Left kidney (tissue), 1 donor: Measurements from ENCODE around the gene THTPA. TPM values are rescaled to one million over a fixed set of nuclear protein-coding genes. Genes with fewer than 3 reads are reported as not detected.

Source experiments
- polyA plus RNA-seq: library from polyadenylated mRNA; unstranded; fragments of 120-200 nt; gene quantifications from one replicate; pipeline ENCODE4 v1.2.1, GENCODE V29; 2013; ENCODE audit not compliant: insufficient read length

THTPA gene
- polyA plus RNA-seq, 1 donor = 19.4 TPM

Other genes starting within 250 kb of the THTPA start
- 50.6 TPM for gene BCL2L2, start 249.4 kb upstream of the THTPA start, polyA plus RNA-seq
- 309 TPM for gene PABPN1, start 234.8 kb upstream of the THTPA start, polyA plus RNA-seq
- gene SLC22A17, start 203.4 kb upstream of the THTPA start, polyA plus RNA-seq = 62.4 TPM
- gene EFS, start 191.1 kb upstream of the THTPA start, polyA plus RNA-seq = 35.4 TPM
- gene IL25, start 183.5 kb upstream of the THTPA start, polyA plus RNA-seq = not detected
- 1.0 TPM for gene CMTM5, start 179.2 kb upstream of the THTPA start, polyA plus RNA-seq
- gene MYH6, start 148.0 kb upstream of the THTPA start, polyA plus RNA-seq = 0.13 TPM
- 0.32 TPM for gene MYH7, start 120.6 kb upstream of the THTPA start, polyA plus RNA-seq
- 69.7 TPM for gene NGDN, start 86.6 kb upstream of the THTPA start, polyA plus RNA-seq
- 9.6 TPM for gene ZFHX2, start 4.5 kb upstream of the THTPA start, polyA plus RNA-seq
- 99.6 TPM for gene AP1G2, start 11.5 kb downstream of the THTPA start, polyA plus RNA-seq
- 8.9 TPM for gene JPH4, start 22.5 kb downstream of the THTPA start, polyA plus RNA-seq
- gene DHRS2, start 80.1 kb downstream of the THTPA start, polyA plus RNA-seq = 41.7 TPM